HCT116 (cell line): Measurements from ENCODE around the gene CACNA1S.

Source experiments
- POLR2A ChIP-seq: IDR thresholded peaks from 2 replicates; pipeline ENCODE4 v1.7.0; 2011; ENCODE audit warnings: borderline replicate concordance; ENCODE audit not compliant: insufficient read depth, insufficient read length; ENCODE audit errors: extremely low read depth
- SRF ChIP-seq: IDR thresholded peaks from 2 replicates; pipeline ENCODE4 v1.6.1; 2012; ENCODE audit warnings: low read depth
- TF ChIP-seq, protein P1 (sequence below), 3 experiments: fragments of 200-600 bp in 1 of 3; sonication (generic) in 1 of 3; IDR thresholded peaks in 2 of 3; conservative IDR thresholded peaks in 1 of 3; 2 replicates each; pipeline ENCODE4 v1.5.1; 2012 to 2017; ENCODE audit warnings: low read depth in 2 of 3, low read length in 2 of 3, antibody characterized with exemption in 1 of 3, borderline replicate concordance in 1 of 3, control low read depth in 1 of 3, mild to moderate bottlenecking in 1 of 3, mixed read lengths in 1 of 3, mixed run types in 1 of 3, moderate library complexity in 1 of 3; ENCODE audit not compliant: insufficient read depth in 1 of 3

DNA sequence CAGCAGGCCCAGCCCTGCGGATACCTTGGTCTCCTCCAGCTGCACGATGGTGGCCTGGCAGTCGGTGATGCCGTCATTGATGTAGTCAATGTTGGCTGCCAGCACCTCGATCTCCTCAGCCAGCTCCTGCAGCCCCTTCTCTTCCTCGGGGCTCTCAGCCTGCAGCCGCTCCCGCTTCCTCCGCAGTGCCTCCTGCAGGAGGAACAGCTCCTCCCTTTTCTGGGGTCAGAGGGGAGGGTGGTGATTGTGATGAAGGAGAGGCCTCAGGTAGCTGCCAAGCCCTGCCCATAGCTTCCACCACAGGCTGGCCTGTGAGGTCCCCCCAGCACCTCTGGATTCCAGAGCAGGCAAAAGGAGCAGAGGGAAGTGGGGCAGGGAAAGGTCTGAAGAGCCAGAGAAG, 122.1 kb downstream of the CACNA1S start:
- TF ChIP-seq POLR2A = no peak
- TF ChIP-seq SRF = no peak
- TF ChIP-seq, protein P1, sequence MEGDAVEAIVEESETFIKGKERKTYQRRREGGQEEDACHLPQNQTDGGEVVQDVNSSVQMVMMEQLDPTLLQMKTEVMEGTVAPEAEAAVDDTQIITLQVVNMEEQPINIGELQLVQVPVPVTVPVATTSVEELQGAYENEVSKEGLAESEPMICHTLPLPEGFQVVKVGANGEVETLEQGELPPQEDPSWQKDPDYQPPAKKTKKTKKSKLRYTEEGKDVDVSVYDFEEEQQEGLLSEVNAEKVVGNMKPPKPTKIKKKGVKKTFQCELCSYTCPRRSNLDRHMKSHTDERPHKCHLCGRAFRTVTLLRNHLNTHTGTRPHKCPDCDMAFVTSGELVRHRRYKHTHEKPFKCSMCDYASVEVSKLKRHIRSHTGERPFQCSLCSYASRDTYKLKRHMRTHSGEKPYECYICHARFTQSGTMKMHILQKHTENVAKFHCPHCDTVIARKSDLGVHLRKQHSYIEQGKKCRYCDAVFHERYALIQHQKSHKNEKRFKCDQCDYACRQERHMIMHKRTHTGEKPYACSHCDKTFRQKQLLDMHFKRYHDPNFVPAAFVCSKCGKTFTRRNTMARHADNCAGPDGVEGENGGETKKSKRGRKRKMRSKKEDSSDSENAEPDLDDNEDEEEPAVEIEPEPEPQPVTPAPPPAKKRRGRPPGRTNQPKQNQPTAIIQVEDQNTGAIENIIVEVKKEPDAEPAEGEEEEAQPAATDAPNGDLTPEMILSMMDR (IDR thresholded peaks at IDR 0.05 in 2 of 3, conservative IDR thresholded peaks at IDR 0.05 in 1 of 3; ENCODE audit: borderline replicate concordance in 1 of 3, insufficient read depth in 1 of 3, low read depth in 2 of 3, low read length in 2 of 3) = no peak
